Mesendoderm (in vitro differentiated cells): ENCODE measurements around the gene BTF3.
"Not testable (repeated sequence)": the region's sequence is repeated elsewhere in the genome, so short reads cannot be mapped to it uniquely, and the experiment has no call there.

Experiments
- DNase-seq: peaks from one replicate; pipeline ENCODE4 v3.0.0; 2013
- H2AK5ac ChIP-seq: 2 replicates; pipeline ENCODE4 v1.6.1; 2013; ENCODE audit warnings: low read length, inconsistent platforms
- H2BK120ac ChIP-seq: 2 replicates; pipeline ENCODE4 v1.6.1; 2013; ENCODE audit warnings: low read depth, mild to moderate bottlenecking, low read length, moderate library complexity, mixed read lengths
- H2BK15ac ChIP-seq: replicated peaks from 2 replicates; pipeline ENCODE4 v1.6.1; 2013; ENCODE audit warnings: low read depth, mild to moderate bottlenecking, moderate library complexity
- H2BK5ac ChIP-seq: 2 replicates; pipeline ENCODE4 v1.6.1; 2013; ENCODE audit warnings: low read length, inconsistent platforms
- H3K18ac ChIP-seq: 2 replicates; pipeline ENCODE4 v1.6.1; 2013; ENCODE audit warnings: mild to moderate bottlenecking, low read length, mixed read lengths
- H3K23ac ChIP-seq: one replicate; pipeline ENCODE4 v1.6.1; 2013; ENCODE audit warnings: low read length
- H3K27ac ChIP-seq: 2 replicates; pipeline ENCODE4 v1.5.1; 2013; ENCODE audit warnings: low read depth, mild to moderate bottlenecking, inconsistent platforms, low read length, moderate library complexity
- H3K27me3 ChIP-seq: 2 replicates; pipeline ENCODE4 v1.6.1; 2013; ENCODE audit warnings: low read length, control low read depth, mild to moderate bottlenecking, inconsistent platforms; ENCODE audit not compliant: insufficient read depth, poor library complexity
- H3K36me3 ChIP-seq: 2 replicates; pipeline ENCODE4 v1.6.1; 2013; ENCODE audit warnings: low read length, inconsistent platforms; ENCODE audit not compliant: control insufficient read depth, insufficient read depth
- H3K4ac ChIP-seq: one replicate; pipeline ENCODE4 v1.6.1; 2013; ENCODE audit warnings: low read depth, mild to moderate bottlenecking, low read length, moderate library complexity
- H3K4me1 ChIP-seq: 2 replicates; pipeline ENCODE4 v1.6.1; 2013; ENCODE audit warnings: low read depth, low read length, inconsistent platforms; ENCODE audit not compliant: control insufficient read depth
- H3K4me2 ChIP-seq: 2 replicates; pipeline ENCODE4 v1.6.1; 2013; ENCODE audit warnings: low read length
- H3K4me3 ChIP-seq: 2 replicates; pipeline ENCODE4 v1.5.1; 2013; ENCODE audit warnings: mild to moderate bottlenecking, low read length
- H3K56ac ChIP-seq: one replicate; pipeline ENCODE4 v1.6.1; 2013; ENCODE audit warnings: low read length
- H3K79me1 ChIP-seq: 2 replicates; pipeline ENCODE4 v1.6.1; 2013; ENCODE audit warnings: low read length, inconsistent platforms
- H3K79me2 ChIP-seq: 2 replicates; pipeline ENCODE4 v1.6.1; 2013; ENCODE audit warnings: mild to moderate bottlenecking, low read length; ENCODE audit not compliant: control insufficient read depth, insufficient read depth
- H3K9ac ChIP-seq: 2 replicates; pipeline ENCODE4 v1.6.1; 2013; ENCODE audit warnings: low read length, inconsistent platforms
- H4K5ac ChIP-seq: one replicate; pipeline ENCODE4 v1.6.1; 2013; ENCODE audit warnings: low read length
- H4K8ac ChIP-seq: one replicate; pipeline ENCODE4 v1.6.1; 2013; ENCODE audit warnings: low read depth, mild to moderate bottlenecking, control low read depth, low read length, moderate library complexity
- WGBS: extraction: QIAGEN DNeasy Blood & Tissue Kit; methylation state at CpG from one replicate; pipeline ENCODE4 v1.1.7; 2013; ENCODE audit warnings: low lambda C conversion rate, missing lambda C conversion rate; ENCODE audit not compliant: insufficient coverage; ENCODE audit errors: extremely low coverage; 5-methylcytosine and 5-hydroxymethylcytosine counted together

The BTF3 gene

DNA sequence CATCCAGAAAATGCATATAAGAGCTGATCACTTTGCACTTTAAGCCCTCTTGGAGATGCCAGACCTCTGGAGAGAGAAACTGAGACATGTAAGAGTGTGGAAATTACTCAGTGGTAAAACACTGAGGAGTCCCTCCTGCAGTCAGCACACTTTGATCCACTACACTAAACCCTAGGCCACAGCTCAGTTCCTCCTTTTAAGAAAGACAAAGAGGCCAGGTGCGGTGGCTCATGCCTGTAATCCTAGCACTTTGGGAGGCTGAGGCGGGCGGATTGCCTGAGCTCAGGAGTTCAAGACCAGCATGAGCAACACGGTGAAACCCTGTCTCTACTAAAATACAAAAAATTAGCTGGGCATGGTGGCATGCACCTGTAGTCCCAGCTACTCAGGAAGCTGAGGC, 11.0 kb upstream of the BTF3 start:
- DNase-seq, H3K27me3 ChIP-seq, H3K4me3 ChIP-seq, H4K5ac ChIP-seq, H3K4me1 ChIP-seq, H3K79me1 ChIP-seq, H4K8ac ChIP-seq, H2BK5ac ChIP-seq, H3K23ac ChIP-seq, H3K79me2 ChIP-seq, H2AK5ac ChIP-seq, H3K4me2 ChIP-seq, H3K9ac ChIP-seq, H2BK15ac ChIP-seq, H3K36me3 ChIP-seq, H3K56ac ChIP-seq, H2BK120ac ChIP-seq: not testable (repeated sequence)
- WGBS: no CpG with 5 or more reads among the region's 4 CpGs
- Histone ChIP-seq H3K27ac (peak overlapping the region; percentile 73), H3K18ac (peak overlapping the region; percentile 73), H3K4ac (peak overlapping the region; percentile 57)

DNA sequence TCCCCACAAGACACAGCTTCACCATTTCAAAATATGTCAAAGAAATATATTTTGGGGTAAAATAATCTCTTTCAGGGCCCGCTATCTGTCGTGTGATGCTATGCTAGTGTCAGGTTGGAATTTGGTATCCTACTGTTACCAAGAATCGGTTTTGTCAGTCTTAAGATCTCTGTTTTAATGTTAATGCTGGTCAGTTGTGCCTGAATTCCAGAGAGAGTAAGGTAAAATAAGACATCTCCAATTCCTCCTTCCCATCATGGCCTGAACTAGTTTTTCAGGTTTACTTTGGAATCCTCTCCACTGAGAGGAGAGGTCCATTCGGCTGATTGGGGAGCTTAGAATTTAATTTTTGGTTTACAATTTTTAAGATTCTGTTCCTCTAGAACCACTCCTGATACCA, 10.4 kb upstream of the BTF3 start:
- Histone ChIP-seq H3K27me3 (no peaks in the 10 kb centered on the region), H3K27ac (no peak overlapping the region), H3K79me1 (no peaks in the 10 kb centered on the region), H4K8ac (no peak overlapping the region), H3K4me1 (peaks cover 6% of the 10 kb centered on the region), H4K5ac (no peak overlapping the region), H3K4me3 (no peak overlapping the region), H3K79me2 (no peaks in the 10 kb centered on the region), H3K4ac (no peak overlapping the region), H2AK5ac (no peak overlapping the region), H3K4me2 (no peak overlapping the region), H2BK15ac (no peak overlapping the region), H2BK120ac (no peak overlapping the region), H3K18ac (no peak overlapping the region), H3K9ac (no peak overlapping the region), H2BK5ac (no peak overlapping the region), H3K56ac (no peak overlapping the region), H3K23ac (no peak overlapping the region), H3K36me3 (no peaks in the 10 kb centered on the region)
- no CpG with 5 or more reads among the region's 4 CpGs for WGBS
- peak; percentile 57 for DNase-seq

DNA sequence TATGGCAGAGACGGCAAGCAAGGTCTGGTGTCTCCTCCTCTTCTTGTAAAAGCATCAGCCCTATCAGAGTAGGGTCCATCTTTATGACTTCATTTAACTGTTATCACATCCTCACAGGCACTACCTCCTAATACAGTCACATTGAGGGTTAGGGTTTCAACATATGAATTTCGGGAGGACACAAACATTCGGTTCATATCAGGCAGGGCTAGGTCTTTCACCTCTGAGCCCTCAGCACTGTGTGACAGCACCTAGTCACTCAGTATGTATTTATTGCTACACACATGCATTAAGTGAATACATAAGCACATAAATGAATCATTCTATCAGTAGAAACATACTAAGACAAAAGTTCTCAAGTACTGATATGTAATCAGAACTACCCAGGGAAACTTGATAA, 9.4 kb upstream of the BTF3 start:
- no CpG with 5 or more reads among the region's 3 CpGs for WGBS
- Histone ChIP-seq H3K56ac (no peak overlapping the region), H3K18ac (no peak overlapping the region), H4K8ac (no peak overlapping the region), H4K5ac (no peak overlapping the region), H3K23ac (no peak overlapping the region), H3K79me2 (no peaks in the 10 kb centered on the region), H3K27ac (no peak overlapping the region), H3K27me3 (no peaks in the 10 kb centered on the region), H3K4ac (no peak overlapping the region), H2BK120ac (no peak overlapping the region), H3K9ac (no peak overlapping the region), H3K4me3 (no peak overlapping the region), H3K4me2 (no peak overlapping the region), H3K79me1 (no peaks in the 10 kb centered on the region), H2BK5ac (no peak overlapping the region), H3K4me1 (peaks cover 6% of the 10 kb centered on the region), H3K36me3 (no peaks in the 10 kb centered on the region), H2BK15ac (no peak overlapping the region), H2AK5ac (no peak overlapping the region)
- no peak for DNase-seq

DNA sequence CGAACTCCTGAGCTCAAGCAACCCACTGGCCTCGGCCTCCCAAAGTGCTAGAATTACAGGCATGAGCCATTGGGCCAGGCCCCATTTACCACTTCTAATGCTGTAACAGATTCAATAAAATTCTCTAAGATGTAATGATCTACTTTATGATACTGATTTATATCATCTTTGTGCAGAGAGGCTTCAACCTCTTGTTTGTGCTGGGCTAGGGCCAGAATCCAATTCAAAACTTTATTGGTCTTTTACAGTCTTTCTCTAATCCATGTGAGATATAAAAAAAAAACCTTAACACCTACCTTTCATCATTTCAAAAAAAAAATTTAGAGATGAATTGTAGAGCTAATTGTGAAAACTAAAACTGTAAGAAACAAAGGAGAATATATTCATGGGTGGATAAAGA, 8.2 kb upstream of the BTF3 start:
- no peak overlapping the region for H3K27ac ChIP-seq
- H2BK15ac ChIP-seq: no peak overlapping the region
- no peaks in the 10 kb centered on the region for H3K36me3 ChIP-seq
- peaks cover 6% of the 10 kb centered on the region for H3K4me1 ChIP-seq
- H4K5ac ChIP-seq: no peak overlapping the region
- no CpG with 5 or more reads among the region's 2 CpGs for WGBS
- H3K79me1 ChIP-seq: no peaks in the 10 kb centered on the region
- H3K9ac ChIP-seq: no peak overlapping the region
- no peaks in the 10 kb centered on the region for H3K27me3 ChIP-seq
- no peak overlapping the region for H2BK5ac ChIP-seq
- no peak overlapping the region for H3K18ac ChIP-seq
- H3K4me2 ChIP-seq: no peak overlapping the region
- DNase-seq: no peak
- no peak overlapping the region for H2BK120ac ChIP-seq
- H3K23ac ChIP-seq: no peak overlapping the region
- H4K8ac ChIP-seq: no peak overlapping the region
- H3K4ac ChIP-seq: no peak overlapping the region
- H3K56ac ChIP-seq: no peak overlapping the region
- H2AK5ac ChIP-seq: no peak overlapping the region
- H3K79me2 ChIP-seq: no peaks in the 10 kb centered on the region
- H3K4me3 ChIP-seq: no peak overlapping the region

DNA sequence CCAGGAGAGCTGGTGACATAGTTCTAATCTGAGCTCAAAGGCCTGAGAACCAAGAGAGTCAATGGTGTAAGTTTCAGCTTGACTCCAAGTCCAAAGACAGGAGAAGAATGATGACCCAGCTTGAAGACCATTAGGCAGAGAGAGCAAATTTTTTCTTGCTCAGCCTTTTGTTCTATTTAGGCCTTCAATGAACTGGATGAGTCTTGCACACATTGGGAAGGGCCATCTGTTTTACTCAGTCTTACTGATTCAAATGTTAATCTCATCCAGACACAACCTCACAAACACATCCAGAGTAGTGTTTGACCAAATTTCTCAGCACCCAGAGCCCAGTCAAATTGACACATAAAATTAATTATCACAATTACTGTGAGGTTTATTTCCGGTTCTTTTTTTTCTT, 7.1 kb upstream of the BTF3 start:
- no peak overlapping the region for H3K4me3 ChIP-seq
- H4K8ac ChIP-seq: no peak overlapping the region
- no peak for DNase-seq
- WGBS: no CpG with 5 or more reads among the region's 1 CpG
- no peaks in the 10 kb centered on the region for H3K27me3 ChIP-seq
- no peak overlapping the region for H3K4me2 ChIP-seq
- no peak overlapping the region for H3K23ac ChIP-seq
- no peak overlapping the region for H3K56ac ChIP-seq
- H2BK120ac ChIP-seq: no peak overlapping the region
- H3K79me1 ChIP-seq: no peaks in the 10 kb centered on the region
- no peak overlapping the region for H3K4ac ChIP-seq
- no peak overlapping the region for H2BK15ac ChIP-seq
- no peaks in the 10 kb centered on the region for H3K79me2 ChIP-seq
- H3K36me3 ChIP-seq: no peaks in the 10 kb centered on the region
- no peak overlapping the region for H4K5ac ChIP-seq
- H2AK5ac ChIP-seq: no peak overlapping the region
- H3K4me1 ChIP-seq: peaks cover 6% of the 10 kb centered on the region
- no peak overlapping the region for H3K9ac ChIP-seq
- H3K18ac ChIP-seq: no peak overlapping the region
- no peak overlapping the region for H2BK5ac ChIP-seq
- no peak overlapping the region for H3K27ac ChIP-seq

DNA sequence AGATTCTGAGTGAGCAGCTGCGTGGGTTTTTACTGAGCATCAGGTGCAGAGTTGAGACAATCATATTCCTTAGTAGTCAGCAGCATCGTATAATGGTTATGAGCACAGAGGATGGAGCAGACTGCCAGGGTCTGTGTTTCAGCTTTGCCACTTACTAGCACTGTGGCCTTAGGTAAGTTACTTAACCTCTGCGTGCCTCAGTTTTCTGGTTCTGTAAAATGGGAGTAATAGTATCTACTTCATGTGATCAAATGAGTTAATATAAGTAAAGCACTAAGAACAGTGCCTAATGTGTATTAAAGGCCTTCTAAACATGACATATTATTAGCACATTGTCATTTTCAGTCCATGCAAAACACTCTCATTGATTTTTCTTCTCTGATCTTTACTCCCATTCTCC, 4.8 kb upstream of the BTF3 start:
- no peak for DNase-seq
- H3K27me3 ChIP-seq: no peaks in the 10 kb centered on the region
- H2AK5ac ChIP-seq: no peak overlapping the region
- H3K4ac ChIP-seq: no peak overlapping the region
- no peak overlapping the region for H4K8ac ChIP-seq
- H3K23ac ChIP-seq: no peak overlapping the region
- H2BK15ac ChIP-seq: no peak overlapping the region
- H2BK120ac ChIP-seq: no peak overlapping the region
- H3K4me1 ChIP-seq: peaks cover 3% of the 10 kb centered on the region
- H3K4me3 ChIP-seq: no peak overlapping the region
- peaks cover 2% of the 10 kb centered on the region for H3K79me2 ChIP-seq
- H3K9ac ChIP-seq: no peak overlapping the region
- no CpG with 5 or more reads among the region's 3 CpGs for WGBS
- H4K5ac ChIP-seq: no peak overlapping the region
- no peak overlapping the region for H3K56ac ChIP-seq
- no peak overlapping the region for H2BK5ac ChIP-seq
- H3K27ac ChIP-seq: no peak overlapping the region
- H3K4me2 ChIP-seq: no peak overlapping the region
- no peaks in the 10 kb centered on the region for H3K79me1 ChIP-seq
- H3K18ac ChIP-seq: no peak overlapping the region
- no peaks in the 10 kb centered on the region for H3K36me3 ChIP-seq
